NCI-H524 (cell line): Measurements from ENCODE around the gene PARD6G.
"Not testable (repeated sequence)": the region's sequence is repeated elsewhere in the genome, so short reads cannot be mapped to it uniquely, and the experiment has no call there.

ENCODE experiments used
- DNase-seq, 2 experiments: peaks; one replicate each; lab custom pipeline; 2025; lab: John Stamatoyannopoulos, UW

Gene PARD6G

GRCh38 chr18:80247393-80247841, at the start of gene PARD6G:
Gene PARD6G, minus strand, starts transcription at chr18:80247514. Its CDS starts 166 bp downstream, at chr18:80247348.
- peak; percentile 44 to 71 for DNase-seq

- DNase-seq, result not testable (repeated sequence)
Observed at GRCh38 chr18:80262241-80263033, 15.1 kb upstream of the PARD6G start.

- no peak for DNase-seq
Observed at GRCh38 chr18:80259610-80260009, 12.3 kb upstream of the PARD6G start.

GRCh38 chr18:80258640-80259039, 11.3 kb upstream of the PARD6G start:
- no peak for DNase-seq

GRCh38 chr18:80257579-80258543, 10.5 kb upstream of the PARD6G start:
- DNase-seq, result not testable (repeated sequence)

GRCh38 chr18:80254971-80255500, 7.7 kb upstream of the PARD6G start:
- DNase-seq, result no peak

- no peak for DNase-seq
Observed at GRCh38 chr18:80253871-80254492, 6.7 kb upstream of the PARD6G start.

GRCh38 chr18:80253236-80253635, 5.9 kb upstream of the PARD6G start:
- no peak for DNase-seq

GRCh38 chr18:80252136-80252535, 4.8 kb upstream of the PARD6G start:
- no peak for DNase-seq

GRCh38 chr18:80251700-80252099, 4.4 kb upstream of the PARD6G start:
- no peak for DNase-seq

- DNase-seq, result no peak
Observed at GRCh38 chr18:80250740-80251364, 3.5 kb upstream of the PARD6G start.

GRCh38 chr18:80249217-80250093, 2.1 kb upstream of the PARD6G start:
- DNase-seq, result no peak

GRCh38 chr18:80246445-80247392, 595 bp downstream of the PARD6G start:
- DNase-seq, result peak in 1 of 2 experiments; percentile 51

GRCh38 chr18:80245781-80246444, 1.4 kb downstream of the PARD6G start:
- DNase-seq, result no peak

- no peak for DNase-seq
Observed at GRCh38 chr18:80244956-80245730, 2.2 kb downstream of the PARD6G start.

- DNase-seq, result no peak
Observed at GRCh38 chr18:80244167-80244566, 3.1 kb downstream of the PARD6G start.

- DNase-seq, result no peak
Observed at GRCh38 chr18:80243204-80243603, 4.1 kb downstream of the PARD6G start.
